IMR-90 (cell line): ENCODE results near the gene RHOF.

Source experiments
- CHD1 ChIP-seq: IDR thresholded peaks from 2 replicates; pipeline ENCODE4 v1.6.1; 2012; ENCODE audit warnings: low read depth, low read length, improper control_type of control experiment
- MAFK ChIP-seq: IDR thresholded peaks from 2 replicates; pipeline ENCODE4 v1.6.1; 2012; ENCODE audit warnings: low read depth, low read length, improper control_type of control experiment
- NFE2L2 ChIP-seq: fragments of 150-350 bp; IDR thresholded peaks from 2 replicates; pipeline ENCODE4 v1.6.1; 2016; ENCODE audit warnings: low read depth, mild to moderate bottlenecking, low read length
- POLR2A ChIP-seq: IDR thresholded peaks from 2 replicates; pipeline ENCODE4 v1.6.1; 2012; ENCODE audit warnings: mild to moderate bottlenecking, low read depth, low read length
- RAD21 ChIP-seq: IDR thresholded peaks from 2 replicates; pipeline ENCODE4 v1.6.1; 2012; ENCODE audit warnings: low read length, improper control_type of control experiment
- SMC3 ChIP-seq: fragments of 150-350 bp; IDR thresholded peaks from 2 replicates; pipeline ENCODE4 v1.6.1; 2016; ENCODE audit warnings: low read depth, mild to moderate bottlenecking, antibody characterized with exemption, low read length, moderate library complexity
- TF ChIP-seq, protein P1 (sequence below): conservative IDR thresholded peaks from 2 replicates; pipeline ENCODE4 v1.5.1; 2012; ENCODE audit warnings: mild to moderate bottlenecking, low read depth, low read length, improper control_type of control experiment

GRCh38 chr12:121793440-121793837 is at the start of gene RHOF:
- TF ChIP-seq, protein P1, sequence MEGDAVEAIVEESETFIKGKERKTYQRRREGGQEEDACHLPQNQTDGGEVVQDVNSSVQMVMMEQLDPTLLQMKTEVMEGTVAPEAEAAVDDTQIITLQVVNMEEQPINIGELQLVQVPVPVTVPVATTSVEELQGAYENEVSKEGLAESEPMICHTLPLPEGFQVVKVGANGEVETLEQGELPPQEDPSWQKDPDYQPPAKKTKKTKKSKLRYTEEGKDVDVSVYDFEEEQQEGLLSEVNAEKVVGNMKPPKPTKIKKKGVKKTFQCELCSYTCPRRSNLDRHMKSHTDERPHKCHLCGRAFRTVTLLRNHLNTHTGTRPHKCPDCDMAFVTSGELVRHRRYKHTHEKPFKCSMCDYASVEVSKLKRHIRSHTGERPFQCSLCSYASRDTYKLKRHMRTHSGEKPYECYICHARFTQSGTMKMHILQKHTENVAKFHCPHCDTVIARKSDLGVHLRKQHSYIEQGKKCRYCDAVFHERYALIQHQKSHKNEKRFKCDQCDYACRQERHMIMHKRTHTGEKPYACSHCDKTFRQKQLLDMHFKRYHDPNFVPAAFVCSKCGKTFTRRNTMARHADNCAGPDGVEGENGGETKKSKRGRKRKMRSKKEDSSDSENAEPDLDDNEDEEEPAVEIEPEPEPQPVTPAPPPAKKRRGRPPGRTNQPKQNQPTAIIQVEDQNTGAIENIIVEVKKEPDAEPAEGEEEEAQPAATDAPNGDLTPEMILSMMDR = no peak
- TF ChIP-seq POLR2A (no peak), RAD21 (no peak), CHD1 (no peak), NFE2L2 (no peak), MAFK (no peak), SMC3 (no peak)
